AG09319 (cell line): ENCODE measurements around the gene LTB.

Source experiments
- DNase-seq: peaks from one replicate; pipeline ENCODE4 v3.0.0-alpha.2; 2010; ENCODE audit warnings: low read depth; ENCODE audit errors: extremely low read depth
- TF ChIP-seq, protein P1 (sequence below): IDR thresholded peaks from 2 replicates; pipeline ENCODE4 v1.5.1; 2011; ENCODE audit warnings: low read depth, mild to moderate bottlenecking, inconsistent platforms, low read length, moderate library complexity

Gene LTB

DNA sequence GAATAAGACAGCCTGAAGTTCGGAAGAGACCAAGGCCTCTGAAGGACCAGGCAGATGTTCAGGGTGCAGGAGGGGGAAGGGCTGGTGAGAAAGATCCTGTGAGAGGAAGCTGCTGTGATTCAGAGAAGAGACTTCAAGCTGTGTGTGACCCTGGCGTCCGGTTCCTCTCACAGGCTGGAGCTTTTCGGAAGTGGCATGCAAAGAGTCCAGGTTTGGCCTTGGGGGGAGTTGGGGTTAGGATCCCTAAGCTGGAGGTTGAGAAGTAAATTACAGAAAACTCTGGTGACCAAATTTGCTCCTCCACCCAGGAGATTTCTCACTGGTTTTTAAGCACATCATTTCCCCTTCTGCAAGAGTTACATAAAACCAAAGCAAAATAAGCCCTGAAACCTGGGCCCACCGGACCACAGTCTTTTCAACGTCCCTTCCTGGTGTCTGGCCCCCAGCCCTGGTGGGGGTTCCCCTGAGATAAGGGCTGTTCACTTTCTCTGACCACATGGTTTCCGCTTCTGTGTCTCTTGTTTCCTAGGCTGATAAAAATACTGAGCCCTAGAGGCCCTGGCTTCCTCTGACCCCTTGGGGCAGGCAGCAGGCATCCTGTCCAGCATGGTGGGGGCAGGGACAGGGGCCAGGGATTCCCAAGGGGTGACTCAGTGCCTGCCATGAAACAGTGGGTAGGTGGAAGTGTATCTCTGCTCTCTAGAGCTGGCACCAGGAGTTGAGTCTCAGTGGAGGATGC lies 22.1 kb downstream of the LTB start:
- no peak for DNase-seq
- TF ChIP-seq, protein P1, sequence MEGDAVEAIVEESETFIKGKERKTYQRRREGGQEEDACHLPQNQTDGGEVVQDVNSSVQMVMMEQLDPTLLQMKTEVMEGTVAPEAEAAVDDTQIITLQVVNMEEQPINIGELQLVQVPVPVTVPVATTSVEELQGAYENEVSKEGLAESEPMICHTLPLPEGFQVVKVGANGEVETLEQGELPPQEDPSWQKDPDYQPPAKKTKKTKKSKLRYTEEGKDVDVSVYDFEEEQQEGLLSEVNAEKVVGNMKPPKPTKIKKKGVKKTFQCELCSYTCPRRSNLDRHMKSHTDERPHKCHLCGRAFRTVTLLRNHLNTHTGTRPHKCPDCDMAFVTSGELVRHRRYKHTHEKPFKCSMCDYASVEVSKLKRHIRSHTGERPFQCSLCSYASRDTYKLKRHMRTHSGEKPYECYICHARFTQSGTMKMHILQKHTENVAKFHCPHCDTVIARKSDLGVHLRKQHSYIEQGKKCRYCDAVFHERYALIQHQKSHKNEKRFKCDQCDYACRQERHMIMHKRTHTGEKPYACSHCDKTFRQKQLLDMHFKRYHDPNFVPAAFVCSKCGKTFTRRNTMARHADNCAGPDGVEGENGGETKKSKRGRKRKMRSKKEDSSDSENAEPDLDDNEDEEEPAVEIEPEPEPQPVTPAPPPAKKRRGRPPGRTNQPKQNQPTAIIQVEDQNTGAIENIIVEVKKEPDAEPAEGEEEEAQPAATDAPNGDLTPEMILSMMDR, result no peak

- TF ChIP-seq, protein P1, result no peak
- DNase-seq, result no peak
These were observed 22.6 kb downstream of the LTB start for GRCh38 chr6:31559606-31559957.

GRCh38 chr6:31558631-31559500 lies 23.4 kb downstream of the LTB start:
- TF ChIP-seq, protein P1, result no peak
- DNase-seq, result no peak

DNA sequence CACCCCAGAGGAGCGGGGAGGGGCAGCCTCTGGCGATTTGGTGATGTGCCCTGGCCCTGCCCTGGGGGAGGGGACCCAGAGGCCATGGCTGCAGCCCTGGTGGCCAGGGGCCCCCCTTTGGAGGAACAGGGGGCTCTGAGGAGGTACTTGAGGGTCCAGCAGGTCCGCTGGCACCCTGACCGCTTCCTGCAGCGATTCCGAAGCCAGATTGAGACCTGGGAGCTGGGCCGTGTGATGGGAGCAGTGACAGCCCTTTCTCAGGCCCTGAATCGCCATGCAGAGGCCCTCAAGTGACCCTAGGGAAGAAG lies 24.0 kb downstream of the LTB start:
- no peak for DNase-seq
- TF ChIP-seq, protein P1, result no peak

GRCh38 chr6:31557443-31558317 lies 24.5 kb downstream of the LTB start:
- TF ChIP-seq, protein P1, result no peak
- no peak for DNase-seq

- DNase-seq, result no peak
- TF ChIP-seq, protein P1, result no peak
These were observed 25.9 kb downstream of the LTB start for GRCh38 chr6:31556307-31556706.
